ENCODE results near the gene PHLDA1.

DNA sequence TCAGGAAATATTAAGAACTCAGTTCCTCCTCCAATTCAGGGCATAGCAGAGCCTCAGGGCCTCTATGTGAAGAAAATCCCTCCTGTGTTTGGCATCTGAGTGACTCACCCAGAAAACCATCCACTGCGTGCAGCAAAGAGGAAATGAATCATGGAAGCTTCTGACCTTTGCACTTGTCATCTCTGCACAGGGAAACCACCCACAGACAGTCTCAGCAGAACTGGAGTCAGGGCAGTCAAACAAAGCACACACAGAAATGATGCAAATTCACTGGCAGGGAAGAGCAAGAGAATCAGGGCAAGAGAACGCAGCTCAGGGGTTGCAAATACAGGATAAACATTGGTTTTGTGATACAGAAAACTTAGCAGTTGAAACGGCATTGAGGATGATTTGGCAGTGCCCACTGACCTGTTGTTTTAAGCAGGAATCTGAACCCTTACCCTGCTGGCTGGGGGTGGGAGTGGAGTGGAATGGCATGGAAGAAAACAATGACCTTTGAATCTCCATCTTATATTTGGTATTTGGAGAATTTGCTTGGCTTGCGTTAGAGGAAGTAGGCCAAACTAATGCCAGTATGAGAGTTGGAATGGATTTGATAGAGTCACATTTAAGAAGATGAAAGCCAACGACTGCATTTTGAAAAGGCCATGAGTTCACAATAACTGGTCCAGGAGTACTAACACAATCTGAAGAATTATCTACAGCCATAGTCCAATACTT, 53.5 kb downstream of the PHLDA1 start:
- TF ChIP-seq, protein P1, sequence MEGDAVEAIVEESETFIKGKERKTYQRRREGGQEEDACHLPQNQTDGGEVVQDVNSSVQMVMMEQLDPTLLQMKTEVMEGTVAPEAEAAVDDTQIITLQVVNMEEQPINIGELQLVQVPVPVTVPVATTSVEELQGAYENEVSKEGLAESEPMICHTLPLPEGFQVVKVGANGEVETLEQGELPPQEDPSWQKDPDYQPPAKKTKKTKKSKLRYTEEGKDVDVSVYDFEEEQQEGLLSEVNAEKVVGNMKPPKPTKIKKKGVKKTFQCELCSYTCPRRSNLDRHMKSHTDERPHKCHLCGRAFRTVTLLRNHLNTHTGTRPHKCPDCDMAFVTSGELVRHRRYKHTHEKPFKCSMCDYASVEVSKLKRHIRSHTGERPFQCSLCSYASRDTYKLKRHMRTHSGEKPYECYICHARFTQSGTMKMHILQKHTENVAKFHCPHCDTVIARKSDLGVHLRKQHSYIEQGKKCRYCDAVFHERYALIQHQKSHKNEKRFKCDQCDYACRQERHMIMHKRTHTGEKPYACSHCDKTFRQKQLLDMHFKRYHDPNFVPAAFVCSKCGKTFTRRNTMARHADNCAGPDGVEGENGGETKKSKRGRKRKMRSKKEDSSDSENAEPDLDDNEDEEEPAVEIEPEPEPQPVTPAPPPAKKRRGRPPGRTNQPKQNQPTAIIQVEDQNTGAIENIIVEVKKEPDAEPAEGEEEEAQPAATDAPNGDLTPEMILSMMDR (IDR thresholded peaks at IDR 0.05 in 2 of 3, conservative IDR thresholded peaks at IDR 0.05 in 1 of 3; ENCODE audit: control insufficient read depth in 2 of 3, extremely low read depth in 1 of 3, insufficient read depth in 1 of 3, low read depth in 3 of 3, low read length in 3 of 3) = no peak
- TF ChIP-seq POLR2AphosphoS5 (IDR thresholded peaks at IDR 0.05; ENCODE audit: low read length) (no peak), SREBF2 (IDR thresholded peaks at IDR 0.05; ENCODE audit: low read length) (no peak), POLR2A (IDR thresholded peaks at IDR 0.05; ENCODE audit: low read depth, low read length) (no peak), MXI1 (IDR thresholded peaks at IDR 0.05; ENCODE audit: low read depth, low read length) (peak; percentile 3; the same call in 1 of the 2 replicates), NFIC (IDR thresholded peaks at IDR 0.05; ENCODE audit: low read depth, low read length) (peak; percentile 93), SPI1 (IDR thresholded peaks at IDR 0.05; ENCODE audit: borderline replicate concordance, insufficient read depth, low read depth, low read length) (peak; percentile 88), EP300 (IDR thresholded peaks at IDR 0.05; ENCODE audit: borderline replicate concordance in 1 of 2, control insufficient read depth in 1 of 2, low read depth in 2 of 2, low read length in 2 of 2) (peak; percentile 97 to 98), MYC (IDR thresholded peaks at IDR 0.05; ENCODE audit: insufficient read depth, insufficient read length, insufficient replicate concordance, low read length, severe bottlenecking) (no peak), YY1 (IDR thresholded peaks at IDR 0.05; ENCODE audit: low read depth, low read length) (peak; percentile 74)
- TF ChIP-seq, protein P2, sequence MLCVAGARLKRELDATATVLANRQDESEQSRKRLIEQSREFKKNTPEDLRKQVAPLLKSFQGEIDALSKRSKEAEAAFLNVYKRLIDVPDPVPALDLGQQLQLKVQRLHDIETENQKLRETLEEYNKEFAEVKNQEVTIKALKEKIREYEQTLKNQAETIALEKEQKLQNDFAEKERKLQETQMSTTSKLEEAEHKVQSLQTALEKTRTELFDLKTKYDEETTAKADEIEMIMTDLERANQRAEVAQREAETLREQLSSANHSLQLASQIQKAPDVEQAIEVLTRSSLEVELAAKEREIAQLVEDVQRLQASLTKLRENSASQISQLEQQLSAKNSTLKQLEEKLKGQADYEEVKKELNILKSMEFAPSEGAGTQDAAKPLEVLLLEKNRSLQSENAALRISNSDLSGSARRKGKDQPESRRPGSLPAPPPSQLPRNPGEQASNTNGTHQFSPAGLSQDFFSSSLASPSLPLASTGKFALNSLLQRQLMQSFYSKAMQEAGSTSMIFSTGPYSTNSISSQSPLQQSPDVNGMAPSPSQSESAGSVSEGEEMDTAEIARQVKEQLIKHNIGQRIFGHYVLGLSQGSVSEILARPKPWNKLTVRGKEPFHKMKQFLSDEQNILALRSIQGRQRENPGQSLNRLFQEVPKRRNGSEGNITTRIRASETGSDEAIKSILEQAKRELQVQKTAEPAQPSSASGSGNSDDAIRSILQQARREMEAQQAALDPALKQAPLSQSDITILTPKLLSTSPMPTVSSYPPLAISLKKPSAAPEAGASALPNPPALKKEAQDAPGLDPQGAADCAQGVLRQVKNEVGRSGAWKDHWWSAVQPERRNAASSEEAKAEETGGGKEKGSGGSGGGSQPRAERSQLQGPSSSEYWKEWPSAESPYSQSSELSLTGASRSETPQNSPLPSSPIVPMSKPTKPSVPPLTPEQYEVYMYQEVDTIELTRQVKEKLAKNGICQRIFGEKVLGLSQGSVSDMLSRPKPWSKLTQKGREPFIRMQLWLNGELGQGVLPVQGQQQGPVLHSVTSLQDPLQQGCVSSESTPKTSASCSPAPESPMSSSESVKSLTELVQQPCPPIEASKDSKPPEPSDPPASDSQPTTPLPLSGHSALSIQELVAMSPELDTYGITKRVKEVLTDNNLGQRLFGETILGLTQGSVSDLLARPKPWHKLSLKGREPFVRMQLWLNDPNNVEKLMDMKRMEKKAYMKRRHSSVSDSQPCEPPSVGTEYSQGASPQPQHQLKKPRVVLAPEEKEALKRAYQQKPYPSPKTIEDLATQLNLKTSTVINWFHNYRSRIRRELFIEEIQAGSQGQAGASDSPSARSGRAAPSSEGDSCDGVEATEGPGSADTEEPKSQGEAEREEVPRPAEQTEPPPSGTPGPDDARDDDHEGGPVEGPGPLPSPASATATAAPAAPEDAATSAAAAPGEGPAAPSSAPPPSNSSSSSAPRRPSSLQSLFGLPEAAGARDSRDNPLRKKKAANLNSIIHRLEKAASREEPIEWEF (IDR thresholded peaks at IDR 0.05; ENCODE audit: insufficient replicate concordance, low read depth, low read length) = peak; percentile 42
- TF ChIP-seq, protein P3, sequence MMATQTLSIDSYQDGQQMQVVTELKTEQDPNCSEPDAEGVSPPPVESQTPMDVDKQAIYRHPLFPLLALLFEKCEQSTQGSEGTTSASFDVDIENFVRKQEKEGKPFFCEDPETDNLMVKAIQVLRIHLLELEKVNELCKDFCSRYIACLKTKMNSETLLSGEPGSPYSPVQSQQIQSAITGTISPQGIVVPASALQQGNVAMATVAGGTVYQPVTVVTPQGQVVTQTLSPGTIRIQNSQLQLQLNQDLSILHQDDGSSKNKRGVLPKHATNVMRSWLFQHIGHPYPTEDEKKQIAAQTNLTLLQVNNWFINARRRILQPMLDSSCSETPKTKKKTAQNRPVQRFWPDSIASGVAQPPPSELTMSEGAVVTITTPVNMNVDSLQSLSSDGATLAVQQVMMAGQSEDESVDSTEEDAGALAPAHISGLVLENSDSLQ (IDR thresholded peaks at IDR 0.05) = peak; percentile 91
- TF ChIP-seq, protein P4, sequence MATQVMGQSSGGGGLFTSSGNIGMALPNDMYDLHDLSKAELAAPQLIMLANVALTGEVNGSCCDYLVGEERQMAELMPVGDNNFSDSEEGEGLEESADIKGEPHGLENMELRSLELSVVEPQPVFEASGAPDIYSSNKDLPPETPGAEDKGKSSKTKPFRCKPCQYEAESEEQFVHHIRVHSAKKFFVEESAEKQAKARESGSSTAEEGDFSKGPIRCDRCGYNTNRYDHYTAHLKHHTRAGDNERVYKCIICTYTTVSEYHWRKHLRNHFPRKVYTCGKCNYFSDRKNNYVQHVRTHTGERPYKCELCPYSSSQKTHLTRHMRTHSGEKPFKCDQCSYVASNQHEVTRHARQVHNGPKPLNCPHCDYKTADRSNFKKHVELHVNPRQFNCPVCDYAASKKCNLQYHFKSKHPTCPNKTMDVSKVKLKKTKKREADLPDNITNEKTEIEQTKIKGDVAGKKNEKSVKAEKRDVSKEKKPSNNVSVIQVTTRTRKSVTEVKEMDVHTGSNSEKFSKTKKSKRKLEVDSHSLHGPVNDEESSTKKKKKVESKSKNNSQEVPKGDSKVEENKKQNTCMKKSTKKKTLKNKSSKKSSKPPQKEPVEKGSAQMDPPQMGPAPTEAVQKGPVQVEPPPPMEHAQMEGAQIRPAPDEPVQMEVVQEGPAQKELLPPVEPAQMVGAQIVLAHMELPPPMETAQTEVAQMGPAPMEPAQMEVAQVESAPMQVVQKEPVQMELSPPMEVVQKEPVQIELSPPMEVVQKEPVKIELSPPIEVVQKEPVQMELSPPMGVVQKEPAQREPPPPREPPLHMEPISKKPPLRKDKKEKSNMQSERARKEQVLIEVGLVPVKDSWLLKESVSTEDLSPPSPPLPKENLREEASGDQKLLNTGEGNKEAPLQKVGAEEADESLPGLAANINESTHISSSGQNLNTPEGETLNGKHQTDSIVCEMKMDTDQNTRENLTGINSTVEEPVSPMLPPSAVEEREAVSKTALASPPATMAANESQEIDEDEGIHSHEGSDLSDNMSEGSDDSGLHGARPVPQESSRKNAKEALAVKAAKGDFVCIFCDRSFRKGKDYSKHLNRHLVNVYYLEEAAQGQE (IDR thresholded peaks at IDR 0.05; ENCODE audit: low read depth, low read length) = no peak; the same call in 1 of the 2 replicates
